GM21423 (cell line): ENCODE results near the gene MAPK4.
"Not testable (repeated sequence)": the region's sequence is repeated elsewhere in the genome, so short reads cannot be mapped to it uniquely, and the experiment has no call there.

Experiments
- ATAC-seq: cut with Tn5 transposase; IDR thresholded peaks from one replicate; pipeline ENCODE4 v1.9.1; 2021; ENCODE audit warnings: mild to moderate bottlenecking, moderate library complexity; ENCODE audit not compliant: unreplicated experiment

MAPK4 gene

GRCh38 chr18:50559752-50560680 lies at the start of gene MAPK4:
MAPK4 (plus strand) TSS chr18:50560087; CDS start chr18:50663959, 103,872 bp downstream.
- no peak for ATAC-seq

DNA sequence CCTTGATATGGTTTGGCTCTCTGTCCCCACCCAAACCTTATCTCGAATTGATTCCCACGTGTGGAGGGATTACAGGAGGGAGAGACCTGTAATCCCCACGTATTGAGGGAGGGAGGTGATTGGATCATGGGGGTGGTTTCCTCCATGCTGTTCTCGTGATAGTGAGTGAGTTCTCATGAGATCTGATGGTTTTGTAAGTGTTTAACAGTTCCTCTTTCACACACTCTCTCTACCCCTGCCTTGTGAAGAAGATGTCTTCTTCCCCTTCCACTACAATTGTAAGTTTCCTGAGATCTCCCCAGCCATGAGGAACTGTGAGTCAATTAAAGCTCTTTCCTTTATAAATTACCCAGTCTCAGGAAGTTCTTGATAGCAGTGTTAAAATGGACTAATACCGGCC lies 42.6 kb upstream of the MAPK4 start:
- not testable (repeated sequence) for ATAC-seq

GRCh38 chr18:50518787-50519546 lies 40.9 kb upstream of the MAPK4 start:
- no peak for ATAC-seq

GRCh38 chr18:50523165-50523564 lies 36.7 kb upstream of the MAPK4 start:
- ATAC-seq = no peak

DNA sequence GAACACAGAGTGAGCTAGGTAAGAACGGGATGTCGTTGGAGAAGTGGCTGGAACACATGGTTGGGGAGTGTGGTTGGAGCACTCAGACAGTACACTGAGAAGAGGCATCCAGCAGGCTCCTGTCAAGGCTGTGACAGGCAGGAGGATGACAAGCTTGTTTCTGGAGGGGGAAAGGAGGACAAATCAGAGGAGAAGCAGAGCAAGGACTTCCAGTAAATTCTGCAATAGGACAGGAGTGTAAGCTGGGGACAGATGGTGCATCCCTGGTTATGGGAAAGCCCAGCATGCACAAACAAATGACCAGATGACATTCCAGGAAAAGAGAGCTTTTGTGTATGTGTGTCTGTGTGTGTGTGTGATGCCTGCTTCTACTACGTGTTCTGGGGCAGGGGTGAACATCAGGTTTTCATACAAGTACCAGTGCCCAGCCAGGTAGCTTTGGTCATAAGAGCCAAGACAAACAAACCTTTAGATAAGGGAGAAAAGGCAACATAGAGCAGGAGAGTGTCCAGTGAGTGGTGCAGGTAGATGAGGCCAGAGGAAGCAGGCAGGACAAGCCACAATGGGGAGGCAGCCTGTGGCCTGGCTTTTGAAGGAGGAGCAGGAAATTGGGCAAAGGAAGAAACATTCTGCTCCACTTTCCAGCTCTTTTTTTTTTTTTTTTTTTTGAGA lies 32.1 kb upstream of the MAPK4 start:
- ATAC-seq = no peak

- ATAC-seq = no peak
Measured at GRCh38 chr18:50528806-50529205, 31.1 kb upstream of the MAPK4 start.

- ATAC-seq = not testable (repeated sequence)
Measured at GRCh38 chr18:50533822-50534221, 26.1 kb upstream of the MAPK4 start.

- not testable (repeated sequence) for ATAC-seq
Measured at GRCh38 chr18:50544476-50544875, 15.4 kb upstream of the MAPK4 start.

GRCh38 chr18:50545936-50546335 lies 14.0 kb upstream of the MAPK4 start:
- ATAC-seq = no peak

DNA sequence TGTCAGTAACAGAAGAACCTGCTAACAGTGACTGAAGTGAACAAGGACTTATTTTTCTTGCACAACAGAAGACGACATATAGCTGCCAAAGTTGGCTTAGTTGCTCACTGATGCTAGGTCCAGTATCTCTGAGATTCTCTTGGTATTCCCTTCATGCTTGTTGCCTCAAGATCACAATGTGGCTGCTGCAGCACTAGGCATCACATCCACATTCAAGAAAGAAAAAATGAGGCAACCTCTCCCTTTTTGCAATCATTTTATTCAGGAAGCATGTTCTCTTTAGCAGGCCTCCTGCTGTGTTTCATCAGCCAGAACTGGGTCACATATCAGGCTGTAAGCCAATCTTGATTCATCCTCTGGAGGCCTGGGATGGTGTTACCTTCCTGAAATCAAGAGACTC lies 11.7 kb upstream of the MAPK4 start:
- no peak for ATAC-seq

DNA sequence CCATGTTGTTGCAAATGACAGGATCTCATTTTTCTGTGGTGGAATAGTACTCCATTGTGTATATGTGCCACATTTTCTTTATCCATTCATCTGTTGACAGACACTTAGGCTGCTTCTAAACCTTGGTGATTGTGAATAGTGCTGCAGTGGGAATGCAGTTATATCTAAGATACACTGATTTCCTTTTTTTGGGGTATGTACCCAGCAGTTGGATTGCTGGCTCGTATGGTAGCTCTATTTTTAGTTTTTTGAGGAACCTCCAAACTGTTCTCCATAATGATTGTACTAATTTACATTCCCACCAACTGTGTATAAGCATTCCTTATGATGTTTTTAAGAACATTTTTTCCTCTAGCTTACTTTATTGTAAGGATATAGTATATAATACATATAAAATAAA lies 8.2 kb upstream of the MAPK4 start:
- not testable (repeated sequence) for ATAC-seq

GRCh38 chr18:50558157-50558556 lies 1.7 kb upstream of the MAPK4 start:
- no peak for ATAC-seq

- no peak for ATAC-seq
Measured at GRCh38 chr18:50558948-50559751, 737 bp upstream of the MAPK4 start.

- ATAC-seq = no peak
Measured at GRCh38 chr18:50560681-50561629, 1.1 kb downstream of the MAPK4 start.

DNA sequence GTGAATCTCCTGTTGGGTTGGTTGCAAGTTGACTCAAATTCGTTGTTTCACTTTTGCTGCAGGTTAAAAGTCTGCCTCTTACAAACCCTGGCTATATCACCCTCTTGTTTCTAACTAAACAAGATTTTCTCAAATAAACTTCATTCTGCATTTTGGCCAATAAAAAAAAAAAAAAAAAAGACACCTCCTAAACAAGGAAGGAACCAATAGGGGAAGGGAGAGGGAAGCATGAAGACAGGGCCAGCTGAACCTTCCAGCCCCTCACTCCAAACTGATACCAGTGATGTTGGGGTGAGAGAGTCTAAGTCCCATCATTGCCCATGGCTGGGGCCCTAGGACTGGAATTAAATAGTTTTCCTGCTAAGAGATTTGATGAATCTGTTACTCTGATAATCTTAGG lies 2.4 kb downstream of the MAPK4 start:
- ATAC-seq = not testable (repeated sequence)

GRCh38 chr18:50562686-50563085 lies 2.8 kb downstream of the MAPK4 start:
- ATAC-seq = no peak

- no peak for ATAC-seq
Measured at GRCh38 chr18:50563376-50563775, 3.5 kb downstream of the MAPK4 start.

- ATAC-seq = no peak
Measured at GRCh38 chr18:50569930-50570329, 10.0 kb downstream of the MAPK4 start.

DNA sequence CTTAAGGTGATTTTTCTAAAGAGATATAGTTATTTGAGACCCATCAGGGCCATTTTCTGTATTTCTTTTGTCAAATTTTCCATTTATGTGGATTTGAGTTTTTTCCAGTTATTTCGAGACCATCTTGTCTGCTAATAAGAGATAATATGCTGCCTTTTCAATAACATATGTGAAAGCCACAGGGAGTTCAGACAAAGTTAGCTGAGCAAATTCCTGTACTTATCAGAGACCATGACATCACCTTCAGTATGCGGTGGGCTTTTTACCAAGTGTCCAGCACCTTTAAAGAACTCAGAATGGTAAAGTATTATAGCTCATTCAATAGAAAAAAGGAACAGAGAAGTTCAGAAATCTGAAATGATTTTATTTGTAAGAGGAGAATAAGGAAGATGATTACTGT lies 11.7 kb downstream of the MAPK4 start:
- ATAC-seq = no peak
